ENCODE measurements around the gene POLA1. TPM values are rescaled to one million over a fixed set of nuclear protein-coding genes. Genes with fewer than 3 reads are reported as not detected.

POLA1 gene
- total and polyA plus RNA-seq, 2 donors (not counting 1 experiment from before 2014, with no cell fraction given) = 3.0 to 16.3 TPM

DNA sequence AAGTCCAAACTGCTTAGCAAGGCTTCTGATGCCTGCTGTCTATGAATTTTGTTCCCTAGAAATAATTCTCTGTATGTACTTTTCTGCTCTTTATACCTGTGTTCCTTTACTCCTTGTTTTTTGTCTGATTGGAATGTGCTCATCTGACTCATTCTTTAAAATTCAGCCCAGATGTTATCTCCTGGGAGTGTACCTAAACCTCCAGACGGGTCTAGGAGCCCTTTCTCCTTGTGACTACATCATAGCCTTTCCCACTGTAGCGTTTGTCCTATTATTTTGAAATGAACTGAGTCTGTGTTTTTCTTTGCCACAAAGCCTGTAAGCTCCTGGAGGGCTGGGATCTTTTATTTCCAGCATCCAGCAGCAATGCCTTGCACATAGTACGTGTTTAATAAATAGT lies 26.3 kb downstream of the POLA1 start:
- H3K27me3 Mint-ChIP-seq = no peaks in the 10 kb centered on the region
- CTCF ChIA-PET = no interaction called here
- intact Hi-C loops (cut with micrococcal nuclease) = no loop called here

DNA sequence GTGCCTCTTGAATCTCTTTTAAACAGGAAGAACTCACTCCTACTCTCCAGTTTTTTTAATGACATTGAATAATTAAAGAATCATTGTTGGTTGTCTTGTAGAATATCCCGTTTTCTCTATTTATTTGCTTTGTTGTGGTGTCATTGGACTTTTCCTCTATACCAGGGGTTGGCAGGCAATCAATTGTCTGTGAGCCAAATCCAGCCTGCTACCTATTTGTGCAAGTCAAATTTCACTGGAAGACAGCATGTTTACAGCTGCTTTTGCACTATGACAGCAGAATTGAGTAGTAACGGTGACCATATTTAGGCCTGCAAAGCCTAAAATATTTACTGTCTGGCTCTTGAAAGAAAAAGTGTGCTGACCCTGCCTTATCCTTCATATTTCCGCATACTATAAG lies 34.8 kb downstream of the POLA1 start:
- Histone ChIP-seq H2AFZ (ENCODE audit: insufficient read depth, low read depth, low read length, poor library complexity, severe bottlenecking) (no peak overlapping the region), H3K4me1 (ENCODE audit: control insufficient read depth in 2 of 2, insufficient read depth in 2 of 2, low read length in 2 of 2) (no peaks in the 10 kb centered on the region), H3K27me3 (replicated peaks in 1 of 4; ENCODE audit: control extremely low read depth in 1 of 4, control insufficient read depth in 3 of 4, insufficient read depth in 4 of 4, low read length in 3 of 4) (no peaks in the 10 kb centered on the region), H3K4me3 (ENCODE audit: control extremely low read depth in 1 of 5, extremely low read depth in 1 of 5, insufficient read depth in 1 of 5, low read depth in 2 of 5, low read length in 4 of 5) (no peak overlapping the region), H3K36me3 (replicated peaks in 1 of 2; ENCODE audit: control extremely low read depth in 1 of 2, control insufficient read depth in 1 of 2, extremely low read depth in 1 of 2, insufficient read depth in 2 of 2, low read length in 1 of 2) (peaks cover 0 to 12% of the 10 kb centered on the region in 2 experiments), H3K9me3 (ENCODE audit: control extremely low read depth in 1 of 3, control insufficient read depth in 2 of 3, insufficient read depth in 1 of 3, low read length in 2 of 3) (no peaks in the 10 kb centered on the region), H3K9ac (ENCODE audit: low read length) (no peak overlapping the region), H3K27ac (ENCODE audit: low read length in 2 of 2) (no peak overlapping the region), H3K4me2 (replicated peaks; ENCODE audit: low read depth, low read length, poor library complexity, severe bottlenecking) (no peak overlapping the region), H3K79me2 (ENCODE audit: control insufficient read depth, insufficient read depth, low read length) (no peaks in the 10 kb centered on the region), H4K20me1 (ENCODE audit: control insufficient read depth, insufficient read depth, low read length, poor library complexity, severe bottlenecking) (no peaks in the 10 kb centered on the region)
- no peak overlapping the region for H3K27ac Mint-ChIP-seq
- DNase-seq (no peak), ATAC-seq (ENCODE audit: low read depth) (no peak)
- TF ChIP-seq EZH2 (IDR thresholded peaks at IDR 0.05; ENCODE audit: borderline replicate concordance, insufficient read depth, low read depth, low read length, poor library complexity, severe bottlenecking) = no peak
- TF ChIP-seq, protein P1, sequence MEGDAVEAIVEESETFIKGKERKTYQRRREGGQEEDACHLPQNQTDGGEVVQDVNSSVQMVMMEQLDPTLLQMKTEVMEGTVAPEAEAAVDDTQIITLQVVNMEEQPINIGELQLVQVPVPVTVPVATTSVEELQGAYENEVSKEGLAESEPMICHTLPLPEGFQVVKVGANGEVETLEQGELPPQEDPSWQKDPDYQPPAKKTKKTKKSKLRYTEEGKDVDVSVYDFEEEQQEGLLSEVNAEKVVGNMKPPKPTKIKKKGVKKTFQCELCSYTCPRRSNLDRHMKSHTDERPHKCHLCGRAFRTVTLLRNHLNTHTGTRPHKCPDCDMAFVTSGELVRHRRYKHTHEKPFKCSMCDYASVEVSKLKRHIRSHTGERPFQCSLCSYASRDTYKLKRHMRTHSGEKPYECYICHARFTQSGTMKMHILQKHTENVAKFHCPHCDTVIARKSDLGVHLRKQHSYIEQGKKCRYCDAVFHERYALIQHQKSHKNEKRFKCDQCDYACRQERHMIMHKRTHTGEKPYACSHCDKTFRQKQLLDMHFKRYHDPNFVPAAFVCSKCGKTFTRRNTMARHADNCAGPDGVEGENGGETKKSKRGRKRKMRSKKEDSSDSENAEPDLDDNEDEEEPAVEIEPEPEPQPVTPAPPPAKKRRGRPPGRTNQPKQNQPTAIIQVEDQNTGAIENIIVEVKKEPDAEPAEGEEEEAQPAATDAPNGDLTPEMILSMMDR (IDR thresholded peaks at IDR 0.05) = no peak
- no peaks in the 10 kb centered on the region for H3K4me1 Mint-ChIP-seq
- intact Hi-C loops (cut with micrococcal nuclease) = no loop called here
- H3K9me3 Mint-ChIP-seq (ENCODE audit: insufficient read depth) = no peaks in the 10 kb centered on the region
- WGBS (ENCODE audit: insufficient coverage) = 100% methylated on average over 1 of the region's 3 CpGs
- no peaks in the 10 kb centered on the region for H3K27me3 Mint-ChIP-seq
- H3K4me3 Mint-ChIP-seq = no peak overlapping the region
- ChIA-PET POLR2A (no interaction called here), CTCF (no interaction called here)

More for the DNA sequence above, 26.3 kb downstream of the POLA1 start:
- Histone ChIP-seq H3K27ac (ENCODE audit: low read length in 2 of 2) (no peak overlapping the region), H3K4me2 (replicated peaks; ENCODE audit: low read depth, low read length, poor library complexity, severe bottlenecking) (no peak overlapping the region), H3K9ac (ENCODE audit: low read length) (no peak overlapping the region), H3K9me3 (ENCODE audit: control extremely low read depth in 1 of 3, control insufficient read depth in 2 of 3, insufficient read depth in 1 of 3, low read length in 2 of 3) (no peaks in the 10 kb centered on the region), H3K79me2 (ENCODE audit: control insufficient read depth, insufficient read depth, low read length) (no peaks in the 10 kb centered on the region), H4K20me1 (ENCODE audit: control insufficient read depth, insufficient read depth, low read length, poor library complexity, severe bottlenecking) (no peaks in the 10 kb centered on the region), H3K36me3 (replicated peaks in 1 of 2; ENCODE audit: control extremely low read depth in 1 of 2, control insufficient read depth in 1 of 2, extremely low read depth in 1 of 2, insufficient read depth in 2 of 2, low read length in 1 of 2) (peaks cover 0 to 11% of the 10 kb centered on the region in 2 experiments), H3K27me3 (replicated peaks in 1 of 4; ENCODE audit: control extremely low read depth in 1 of 4, control insufficient read depth in 3 of 4, insufficient read depth in 4 of 4, low read length in 3 of 4) (no peaks in the 10 kb centered on the region), H3K4me3 (ENCODE audit: control extremely low read depth in 1 of 5, extremely low read depth in 1 of 5, insufficient read depth in 1 of 5, low read depth in 2 of 5, low read length in 4 of 5) (no peak overlapping the region), H3K4me1 (ENCODE audit: control insufficient read depth in 2 of 2, insufficient read depth in 2 of 2, low read length in 2 of 2) (no peaks in the 10 kb centered on the region), H2AFZ (ENCODE audit: insufficient read depth, low read depth, low read length, poor library complexity, severe bottlenecking) (no peak overlapping the region)
- Mint-ChIP-seq H3K9me3 (ENCODE audit: insufficient read depth) (no peaks in the 10 kb centered on the region), H3K4me3 (no peak overlapping the region), H3K4me1 (peaks cover 2% of the 10 kb centered on the region), H3K27ac (no peak overlapping the region)
- TF ChIP-seq EZH2 (IDR thresholded peaks at IDR 0.05; ENCODE audit: borderline replicate concordance, insufficient read depth, low read depth, low read length, poor library complexity, severe bottlenecking) = no peak
- TF ChIP-seq, protein P1 (IDR thresholded peaks at IDR 0.05) = no peak
- DNase-seq (no peak), ATAC-seq (ENCODE audit: low read depth) (no peak)
- no CpG with 5 or more reads among the region's 3 CpGs for WGBS (ENCODE audit: insufficient coverage)
- POLR2A ChIA-PET = no interaction called here

All from B cell (primary cell).